H1 (cell line): ENCODE data around the gene TMBIM6. TPM values are rescaled to one million over a fixed set of nuclear protein-coding genes. Genes with fewer than 3 reads are reported as not detected.

Source experiments
- ASH2L ChIP-seq: fragments of 200-600, 300-600 bp; sonication (generic); IDR thresholded peaks from one replicate; pipeline ENCODE4 v1.7.1; 2017; ENCODE audit warnings: low read length
- BRCA1 ChIP-seq: IDR thresholded peaks from 2 replicates; pipeline ENCODE4 v1.6.1; 2012; ENCODE audit warnings: low read depth, low read length, improper control_type of control experiment
- CHD1 ChIP-seq: IDR thresholded peaks from 2 replicates; pipeline ENCODE4 v1.6.1; 2012; ENCODE audit warnings: low read depth, low read length, improper control_type of control experiment
- CTBP2 ChIP-seq: IDR thresholded peaks from 2 replicates; pipeline ENCODE4 v1.7.0; 2011; ENCODE audit warnings: borderline replicate concordance, mild to moderate bottlenecking, moderate library complexity, mixed read lengths, low read length; ENCODE audit not compliant: insufficient read depth, insufficient read length
- GABPA ChIP-seq: IDR thresholded peaks from 2 replicates; pipeline ENCODE4 v1.6.1; 2011; ENCODE audit warnings: mild to moderate bottlenecking, low read length, moderate library complexity, borderline replicate concordance; ENCODE audit not compliant: insufficient read depth
- PHF8 ChIP-seq: fragments of 200-600 bp; sonication (generic); conservative IDR thresholded peaks from 2 replicates; pipeline ENCODE4 v1.7.1; 2012; ENCODE audit warnings: low read depth, mild to moderate bottlenecking, inconsistent platforms, low read length, moderate library complexity
- POLR2A ChIP-seq, 2 experiments: IDR thresholded peaks; 1 replicate in 1 of 2; 2 replicates in 1 of 2; pipeline ENCODE4 v1.6.1; 2011; ENCODE audit warnings: low read depth in 2 of 2, low read length in 2 of 2, mild to moderate bottlenecking in 2 of 2; ENCODE audit errors: control extremely low read depth in 1 of 2
- RBBP5 ChIP-seq: IDR thresholded peaks from 2 replicates; pipeline ENCODE4 v1.7.1; 2012; ENCODE audit warnings: low read depth, mild to moderate bottlenecking, inconsistent platforms, low read length, moderate library complexity, borderline replicate concordance
- SAP30 ChIP-seq: fragments of 300-600 bp; sonication (generic); IDR thresholded peaks from 2 replicates; pipeline ENCODE4 v1.7.1; 2012; ENCODE audit warnings: low read length, moderate library complexity, mild to moderate bottlenecking, inconsistent platforms; ENCODE audit not compliant: insufficient read depth, insufficient replicate concordance
- ZNF274 ChIP-seq: IDR thresholded peaks from 2 replicates; pipeline ENCODE4 v1.7.0; 2012; ENCODE audit warnings: low read length, borderline replicate concordance; ENCODE audit errors: extremely low read depth
- polyA plus RNA-seq, 7 experiments: library from polyadenylated mRNA; depleted of rRNA in 3 of 7; stranded (reverse) in 5 of 7; unstranded in 2 of 7; fragments of >200 nt in 5 of 7; fragments of 200-250 nt in 2 of 7; gene quantifications; 1 replicate in 5 of 7; 2 replicates in 1 of 7; 4 replicates in 1 of 7; pipeline versions ENCODE4 v1.2.1 to v1.2.3, GENCODE V29; 2011 to 2013; ENCODE audit warnings: missing spikeins in 2 of 7, mixed read lengths in 2 of 7
- total RNA-seq: library from RNA; stranded (reverse); fragmentation: NEBNext Ultra II Directional; extraction: Animal tissue kit (Norgen Biotek cat#: 25700); gene quantifications from 2 replicates; pipeline ENCODE4 v1.2.1, GENCODE V29; 2021

TMBIM6 gene
- total and polyA plus RNA-seq, 2 of the 8 experiments (the other 6 are each of a cell fraction or from before 2014, with no cell fraction given), result 423 to 556 TPM

DNA sequence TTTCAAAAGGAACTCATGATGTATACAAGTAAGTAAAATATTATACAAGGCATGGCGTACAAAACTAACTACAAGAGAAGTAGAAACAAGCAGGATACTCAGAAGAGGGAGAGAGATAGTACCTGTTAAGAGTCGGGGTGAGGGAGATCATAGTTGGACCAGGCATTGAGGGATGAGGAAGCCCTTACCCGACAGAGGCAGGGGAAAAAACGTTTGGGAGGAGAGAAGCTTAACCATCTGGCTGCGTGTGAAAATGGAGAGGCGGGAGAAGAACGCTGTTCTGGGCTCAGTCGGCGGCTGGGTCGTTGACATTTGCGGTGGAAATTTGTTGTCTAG, 33.6 kb upstream of the TMBIM6 start (continued):
- no peak for TF ChIP-seq ASH2L
- TF ChIP-seq SAP30, result no peak
- TF ChIP-seq BRCA1, result no peak
- no peak for TF ChIP-seq CTBP2
- no peak for TF ChIP-seq GABPA
- no peak for TF ChIP-seq RBBP5
- TF ChIP-seq ZNF274, result no peak
- no peak for TF ChIP-seq PHF8
- TF ChIP-seq CHD1, result no peak
- TF ChIP-seq POLR2A (IDR thresholded peaks at IDR 0.05; ENCODE audit: control extremely low read depth in 1 of 2, low read depth in 2 of 2, low read length in 2 of 2), result no peak
- TF ChIP-seq, all 59 proteins: peak for 0
